Skeletal muscle tissue (tissue), 4 donors: ENCODE measurements around the gene TMEM63C. TPM values are rescaled to one million over a fixed set of nuclear protein-coding genes. Genes with fewer than 3 reads are reported as not detected.
A peak's percentile ranks its signal among the peaks of the same experiment; 100 is the strongest.

Source experiments
- H3K27ac ChIP-seq: one replicate; pipeline ENCODE4 v1.7.0; 2013; ENCODE audit warnings: mild to moderate bottlenecking, low read depth, low read length, inconsistent platforms
- H3K27me3 ChIP-seq, 3 donors: one replicate each; pipeline ENCODE4 v1.7.0; 2013; ENCODE audit warnings: low read length in 3 of 3; ENCODE audit not compliant: control insufficient read depth in 3 of 3, insufficient read depth in 3 of 3
- H3K36me3 ChIP-seq, 3 donors: one replicate each; pipeline ENCODE4 v1.7.0; 2013; ENCODE audit warnings: low read length in 3 of 3; ENCODE audit not compliant: control insufficient read depth in 3 of 3, insufficient read depth in 3 of 3
- H3K4me1 ChIP-seq, 3 donors: one replicate each; pipeline ENCODE4 v1.7.0; 2013; ENCODE audit warnings: low read length in 3 of 3, mild to moderate bottlenecking in 3 of 3; ENCODE audit not compliant: control insufficient read depth in 3 of 3, insufficient read depth in 3 of 3
- H3K4me3 ChIP-seq, 3 donors: one replicate each; pipeline ENCODE4 v1.7.0; 2013; ENCODE audit warnings: low read length in 3 of 3
- H3K9ac ChIP-seq, 3 donors: one replicate each; pipeline ENCODE4 v1.7.0; 2013; ENCODE audit warnings: low read length in 3 of 3, mild to moderate bottlenecking in 3 of 3, moderate library complexity in 2 of 3, low read depth in 1 of 3
- H3K9me3 ChIP-seq, 3 donors: one replicate each; pipeline ENCODE4 v1.7.0; 2013; ENCODE audit warnings: low read length in 3 of 3; ENCODE audit not compliant: control insufficient read depth in 3 of 3
- total RNA-seq: library from RNA; depleted of rRNA; stranded (reverse); fragments of >200 nt; gene quantifications from one replicate; pipeline ENCODE4 v1.2.3, GENCODE V29; 2014
- donor health status: Osteomylitis.

Gene TMEM63C
- total RNA-seq, 1 donor from 2014 or later = 3.1 TPM

GRCh38 chr14:77259025-77259715, 77.6 kb downstream of the TMEM63C start:
- Histone ChIP-seq H3K27ac (no peak overlapping the region), H3K9ac (no peak overlapping the region), H3K4me1 (peaks cover 0 to 3% (median 2%) of the 10 kb centered on the region in 3 donors), H3K4me3 (no peak overlapping the region), H3K27me3 (peaks cover 0 to 22% (median 0%) of the 10 kb centered on the region in 3 donors), H3K9me3 (no peaks in the 10 kb centered on the region), H3K36me3 (no peaks in the 10 kb centered on the region)

GRCh38 chr14:77260199-77260598, 78.6 kb downstream of the TMEM63C start:
- H3K36me3 ChIP-seq = no peaks in the 10 kb centered on the region
- H3K9ac ChIP-seq = no peak overlapping the region
- H3K4me1 ChIP-seq = peaks cover 0 to 11% (median 11%) of the 10 kb centered on the region in 3 donors
- H3K4me3 ChIP-seq = no peak overlapping the region
- peaks cover 0 to 22% (median 0%) of the 10 kb centered on the region in 3 donors for H3K27me3 ChIP-seq
- H3K27ac ChIP-seq = no peak overlapping the region
- no peaks in the 10 kb centered on the region for H3K9me3 ChIP-seq

DNA sequence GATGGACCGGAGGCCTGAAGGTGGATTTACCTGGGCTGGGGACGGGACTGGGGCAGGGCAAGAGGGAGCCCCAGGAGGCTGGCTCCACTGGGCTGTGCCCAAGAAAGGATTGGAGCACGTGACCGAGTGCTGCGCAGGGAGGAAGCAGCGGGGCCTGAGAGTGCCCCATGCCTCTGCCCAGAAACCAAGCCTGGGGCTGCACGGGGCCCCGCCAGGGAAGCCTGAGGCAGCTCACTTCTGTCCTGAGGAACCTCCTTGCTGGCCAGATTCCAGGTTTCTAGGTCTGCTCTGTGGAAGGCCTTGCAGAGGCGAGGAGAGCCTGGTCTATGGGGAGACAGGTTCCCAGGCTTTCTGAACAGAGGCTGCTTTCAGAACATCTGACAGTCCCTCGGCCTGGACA, 79.0 kb downstream of the TMEM63C start:
- no peak overlapping the region for H3K27ac ChIP-seq
- peaks cover 0 to 22% (median 0%) of the 10 kb centered on the region in 3 donors for H3K27me3 ChIP-seq
- H3K36me3 ChIP-seq = no peaks in the 10 kb centered on the region
- H3K4me1 ChIP-seq = peaks cover 0 to 11% (median 11%) of the 10 kb centered on the region in 3 donors
- H3K9ac ChIP-seq = no peak overlapping the region
- no peaks in the 10 kb centered on the region for H3K9me3 ChIP-seq
- no peak overlapping the region for H3K4me3 ChIP-seq

- peak overlapping the region in 1 of 3 donors; percentile 8 for H3K9ac ChIP-seq
- H3K27me3 ChIP-seq = peaks cover 14 to 33% (median 23%) of the 10 kb centered on the region in 3 donors
- H3K4me1 ChIP-seq = peaks cover 0 to 12% (median 11%) of the 10 kb centered on the region in 3 donors
- H3K27ac ChIP-seq = no peak overlapping the region
- no peak overlapping the region for H3K4me3 ChIP-seq
- peaks cover 0 to 3% (median 2%) of the 10 kb centered on the region in 3 donors for H3K9me3 ChIP-seq
- no peaks in the 10 kb centered on the region for H3K36me3 ChIP-seq
These were observed 83.0 kb downstream of the TMEM63C start for GRCh38 chr14:77264466-77265186.

GRCh38 chr14:77265187-77265515, 83.6 kb downstream of the TMEM63C start:
- Histone ChIP-seq H3K27me3 (peaks cover 19 to 34% (median 28%) of the 10 kb centered on the region in 3 donors), H3K4me1 (peaks cover 0 to 14% (median 11%) of the 10 kb centered on the region in 3 donors), H3K4me3 (no peak overlapping the region), H3K9ac (peak overlapping the region in 1 of 3 donors; percentile 16), H3K9me3 (peaks cover 0 to 3% (median 2%) of the 10 kb centered on the region in 3 donors), H3K27ac (no peak overlapping the region), H3K36me3 (no peaks in the 10 kb centered on the region)

DNA sequence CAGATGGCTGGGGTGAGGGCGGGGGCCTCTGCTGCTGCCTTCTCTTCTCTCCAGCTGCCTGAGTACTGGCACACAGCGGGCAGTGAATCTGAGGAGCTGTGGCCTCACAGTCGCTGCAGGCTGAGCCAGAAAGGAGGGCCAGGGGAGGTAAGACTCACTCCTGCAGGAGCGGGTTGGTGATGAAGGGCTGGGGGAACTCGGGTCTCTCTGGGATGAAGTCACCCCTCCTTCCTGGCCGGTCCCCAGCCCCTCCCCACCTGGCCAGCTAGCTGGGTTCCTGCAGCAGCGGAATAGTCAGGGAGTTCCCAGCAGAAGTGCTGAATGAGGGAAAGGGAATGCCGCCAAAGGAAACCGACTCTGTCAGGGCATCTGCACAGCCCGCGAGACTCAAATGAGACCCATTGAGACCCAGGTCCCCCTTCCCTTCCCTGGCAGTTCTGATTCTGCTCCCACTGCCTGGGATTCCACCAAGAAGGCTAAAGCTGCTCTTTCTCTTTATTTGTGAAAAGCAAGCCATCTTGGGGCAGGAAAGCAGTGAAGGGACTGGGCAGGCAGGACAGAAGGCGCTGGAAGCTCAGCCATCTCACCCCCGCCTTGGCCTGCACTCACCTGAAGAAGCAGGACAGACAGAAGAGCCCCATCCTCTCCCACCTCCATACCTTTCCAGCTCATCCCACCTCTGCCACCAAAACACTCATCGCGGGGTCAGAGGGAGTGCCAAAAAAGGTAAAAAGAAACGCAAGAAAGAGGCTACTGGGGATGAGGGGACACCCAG, 84.2 kb downstream of the TMEM63C start:
- H3K9me3 ChIP-seq = peaks cover 0 to 3% (median 2%) of the 10 kb centered on the region in 3 donors
- H3K36me3 ChIP-seq = no peaks in the 10 kb centered on the region
- no peak overlapping the region for H3K4me3 ChIP-seq
- H3K9ac ChIP-seq = peak overlapping the region in 1 of 3 donors; percentile 16
- H3K27me3 ChIP-seq = peaks cover 22 to 40% (median 33%) of the 10 kb centered on the region in 3 donors
- H3K4me1 ChIP-seq = peaks cover 0 to 14% (median 11%) of the 10 kb centered on the region in 3 donors
- no peak overlapping the region for H3K27ac ChIP-seq

DNA sequence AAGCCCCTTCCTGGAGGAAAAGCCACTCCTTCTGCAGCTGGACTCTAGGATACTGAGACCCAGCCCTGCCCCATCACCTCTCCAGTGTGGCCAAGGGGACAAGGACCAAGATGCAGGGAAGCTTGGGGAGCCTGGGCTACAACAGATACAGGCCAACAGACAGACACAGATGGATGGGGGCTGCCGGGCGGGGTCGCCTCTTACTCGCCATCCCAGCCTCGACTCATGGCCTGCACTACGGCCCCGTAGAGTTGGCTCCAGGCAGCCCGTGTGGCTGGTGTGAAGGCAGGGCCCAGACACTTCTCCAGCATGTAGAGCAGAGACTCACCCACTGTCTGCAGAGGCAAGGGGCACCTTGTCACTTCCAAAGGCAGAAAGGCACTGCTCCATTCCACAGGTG, 84.7 kb downstream of the TMEM63C start:
- Histone ChIP-seq H3K36me3 (no peaks in the 10 kb centered on the region), H3K9me3 (peaks cover 0 to 3% (median 2%) of the 10 kb centered on the region in 3 donors), H3K27ac (no peak overlapping the region), H3K4me1 (peaks cover 0 to 17% (median 11%) of the 10 kb centered on the region in 3 donors), H3K9ac (no peak overlapping the region), H3K4me3 (no peak overlapping the region), H3K27me3 (peaks cover 24 to 45% (median 37%) of the 10 kb centered on the region in 3 donors)

- H3K27me3 ChIP-seq = peaks cover 39 to 61% (median 53%) of the 10 kb centered on the region in 3 donors
- H3K4me3 ChIP-seq = no peak overlapping the region
- no peak overlapping the region for H3K27ac ChIP-seq
- H3K9me3 ChIP-seq = peaks cover 0 to 3% (median 2%) of the 10 kb centered on the region in 3 donors
- peaks cover 0 to 17% (median 11%) of the 10 kb centered on the region in 3 donors for H3K4me1 ChIP-seq
- H3K36me3 ChIP-seq = no peaks in the 10 kb centered on the region
- no peak overlapping the region for H3K9ac ChIP-seq
These were observed 86.5 kb downstream of the TMEM63C start for GRCh38 chr14:77267937-77268699.

DNA sequence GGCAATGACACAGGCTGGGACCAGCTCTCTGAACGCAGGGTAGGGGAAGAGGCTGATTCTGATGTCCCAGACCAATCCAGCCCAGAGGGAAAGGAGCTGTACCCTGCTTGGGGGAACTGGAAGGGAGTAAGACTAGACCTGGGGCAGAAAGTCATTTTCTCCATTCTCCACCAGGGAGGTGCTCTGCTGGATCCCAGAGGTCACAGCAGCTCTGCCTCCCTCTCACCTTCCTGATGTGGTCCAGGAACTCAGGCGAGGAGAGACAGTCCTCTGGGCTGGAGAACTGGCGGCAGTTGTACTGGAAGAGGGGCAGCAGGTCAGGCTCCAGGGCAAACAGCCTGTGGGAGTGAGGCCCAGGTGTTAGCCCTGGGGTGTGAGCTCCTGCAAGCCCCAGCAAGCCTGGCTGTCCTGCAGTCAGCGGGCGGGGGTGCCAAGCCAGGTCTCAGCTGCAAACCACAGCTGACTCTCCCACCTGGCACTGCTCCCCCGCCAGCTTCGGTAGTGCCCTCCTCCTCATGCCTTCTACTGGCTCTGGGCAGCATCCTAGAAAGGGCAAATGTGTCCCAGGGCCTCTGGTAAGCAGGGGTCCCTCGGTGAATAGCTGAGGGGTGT, 87.5 kb downstream of the TMEM63C start:
- H3K4me3 ChIP-seq = no peak overlapping the region
- H3K27me3 ChIP-seq = peaks cover 44 to 61% (median 57%) of the 10 kb centered on the region in 3 donors
- H3K36me3 ChIP-seq = no peaks in the 10 kb centered on the region
- no peak overlapping the region for H3K27ac ChIP-seq
- peaks cover 0 to 16% (median 9%) of the 10 kb centered on the region in 3 donors for H3K4me1 ChIP-seq
- H3K9me3 ChIP-seq = peaks cover 0 to 3% (median 2%) of the 10 kb centered on the region in 3 donors
- no peak overlapping the region for H3K9ac ChIP-seq
